HG03095 (cell line): ENCODE measurements around the gene HNRNPDL.
"Not testable (repeated sequence)": the region's sequence is repeated elsewhere in the genome, so short reads cannot be mapped to it uniquely, and the experiment has no call there.

Experiments used
- ATAC-seq: cut with Tn5 transposase; IDR thresholded peaks from one replicate; pipeline ENCODE4 v1.9.1; 2021; ENCODE audit warnings: moderate library complexity; ENCODE audit not compliant: unreplicated experiment

The HNRNPDL gene

DNA sequence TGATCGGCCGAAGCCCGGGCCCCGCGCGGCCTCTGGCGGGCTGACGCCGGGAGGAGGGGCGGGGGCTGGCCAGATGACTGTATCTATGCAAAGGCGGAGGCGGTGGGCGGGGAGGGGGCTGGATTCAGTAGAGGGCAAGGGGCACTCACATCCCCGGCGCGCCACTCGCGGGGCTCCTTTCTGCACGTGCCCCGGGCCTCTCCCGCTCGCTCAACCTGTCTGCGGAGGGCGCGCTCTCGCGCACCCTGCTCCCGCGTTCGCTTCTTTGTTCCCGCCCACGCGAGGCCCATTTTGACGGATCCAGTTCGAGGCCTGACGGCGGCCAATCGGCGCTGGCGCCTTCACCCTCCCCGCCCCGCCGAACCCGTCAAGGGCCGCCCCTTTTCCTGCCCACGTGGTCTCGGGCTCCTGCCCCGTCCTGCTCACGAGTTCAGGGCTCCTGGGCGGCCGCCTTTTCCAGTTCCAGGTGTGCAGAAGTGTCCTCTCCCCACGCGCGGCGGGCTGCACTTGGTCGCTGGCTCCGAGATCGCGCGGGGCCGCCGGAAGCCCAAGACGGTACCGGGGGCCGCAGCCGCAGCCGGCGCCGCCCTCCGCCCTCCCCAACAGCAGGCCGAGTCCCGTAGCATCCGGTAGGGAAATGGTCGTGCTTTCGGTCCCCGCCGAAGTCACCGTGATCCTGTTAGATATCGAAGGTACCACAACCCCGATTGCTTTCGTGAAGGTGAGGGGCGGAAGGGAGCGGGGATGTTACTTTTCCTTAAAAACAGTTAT is at the start of gene HNRNPDL, which contains the start of gene ENOPH1:
Gene HNRNPDL, minus strand, starts transcription at position 270 of the 771 bp plus-strand sequence. CDS start 772 bp downstream, outside the sequence.
Gene ENOPH1, plus strand, starts transcription at position 398 of the 771 bp plus-strand sequence. Its CDS starts 240 bp downstream, at position 638.
- ATAC-seq, result peak; percentile 77

GRCh38 chr4:82479562-82479961 is 49.3 kb upstream of the HNRNPDL start:
- ATAC-seq, result no peak

GRCh38 chr4:82477469-82477868 is 47.2 kb upstream of the HNRNPDL start:
- ATAC-seq, result not testable (repeated sequence)

- ATAC-seq, result not testable (repeated sequence)
Measured at GRCh38 chr4:82475931-82476330, 45.7 kb upstream of the HNRNPDL start.

DNA sequence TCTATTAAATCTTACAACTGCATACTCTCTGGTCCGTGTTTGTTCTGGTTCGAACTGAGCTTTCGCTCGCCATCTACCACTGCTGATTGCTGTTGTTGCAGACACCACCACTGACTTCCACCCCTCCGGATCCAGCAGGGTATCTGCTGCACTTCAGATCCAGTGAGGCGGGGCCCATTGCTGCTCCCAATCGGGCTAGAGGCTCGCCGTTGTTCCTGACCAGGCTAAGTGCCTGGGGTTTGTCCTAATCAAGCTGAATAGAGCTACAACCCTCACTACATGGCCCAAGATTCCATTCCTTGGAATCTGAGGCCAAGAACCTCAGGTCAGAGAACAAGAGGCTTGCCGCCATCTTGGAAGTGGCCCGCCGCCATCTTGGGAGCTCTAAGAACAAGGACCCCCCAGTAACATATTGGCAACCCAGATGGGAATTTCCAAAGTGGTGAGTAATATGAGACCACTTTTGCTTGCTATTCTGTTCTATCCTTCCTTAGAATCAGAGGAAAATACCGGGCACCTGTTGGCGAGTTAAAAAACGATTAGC is 43.4 kb upstream of the HNRNPDL start:
- ATAC-seq, result no peak

DNA sequence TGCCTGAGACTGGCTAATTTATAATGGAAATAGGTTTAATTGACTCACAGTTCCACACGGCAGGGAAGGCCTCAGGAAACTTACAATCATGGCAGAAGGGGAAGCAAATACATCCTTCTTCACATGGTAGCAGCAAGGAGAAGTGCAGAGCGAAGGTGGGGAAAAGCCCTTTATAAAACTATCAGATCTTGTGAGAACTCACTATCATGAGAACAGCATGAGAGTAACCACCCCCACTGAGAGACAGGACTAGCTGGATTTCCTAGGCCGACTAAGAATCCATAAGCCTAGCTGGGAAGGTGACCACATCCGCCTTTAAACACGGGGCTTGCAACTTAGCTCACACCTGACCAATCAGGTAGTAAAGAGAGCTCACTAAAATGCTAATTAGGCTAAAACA is 42.8 kb upstream of the HNRNPDL start:
- not testable (repeated sequence) for ATAC-seq

DNA sequence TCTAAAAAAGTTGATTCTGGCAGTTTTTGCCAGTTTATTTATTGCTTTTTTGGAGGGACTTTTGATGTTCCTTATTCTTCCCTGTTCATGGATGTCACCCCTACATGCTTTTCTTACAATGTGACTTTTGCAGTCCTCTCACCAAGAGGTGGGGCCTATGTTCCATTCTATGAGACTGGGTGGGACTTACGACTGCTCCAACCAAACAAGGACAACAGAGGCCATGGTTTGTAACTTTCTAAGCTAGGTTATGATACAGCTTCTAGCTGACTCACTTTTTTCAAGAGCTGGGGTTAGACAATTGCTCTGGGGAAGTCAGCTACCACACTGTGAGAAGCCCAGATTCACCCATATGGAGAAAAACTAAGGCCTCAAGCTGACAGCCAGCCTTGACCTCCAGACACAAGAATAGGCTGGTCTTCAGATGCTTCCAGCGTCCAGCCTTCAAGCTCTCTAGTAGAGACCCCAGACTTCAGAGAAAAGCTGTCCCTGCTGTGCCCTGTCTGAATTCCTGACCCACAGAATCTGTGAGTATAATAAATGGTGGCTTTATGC is 39.6 kb upstream of the HNRNPDL start:
- ATAC-seq, result no peak

GRCh38 chr4:82467471-82467870 is 37.2 kb upstream of the HNRNPDL start:
- no peak for ATAC-seq

DNA sequence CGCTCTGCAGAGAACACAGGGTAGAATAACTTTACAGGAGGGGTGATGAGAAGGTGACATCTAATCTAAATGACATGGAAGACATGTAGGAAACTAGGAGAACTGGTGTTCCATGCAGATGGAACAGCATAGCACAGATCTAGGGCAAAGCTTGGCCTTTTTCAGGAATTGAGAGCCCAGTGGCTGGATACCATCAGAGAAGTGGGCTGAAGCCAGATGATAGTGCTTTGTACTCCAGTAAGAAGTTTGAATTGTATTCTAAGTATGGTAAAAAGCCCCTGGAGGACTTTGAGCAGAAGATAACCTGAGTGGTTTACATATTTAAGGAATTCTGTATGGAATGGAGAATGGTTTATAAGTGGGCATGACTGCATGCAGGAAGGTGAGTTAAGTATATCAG is 33.0 kb upstream of the HNRNPDL start:
- no peak for ATAC-seq

DNA sequence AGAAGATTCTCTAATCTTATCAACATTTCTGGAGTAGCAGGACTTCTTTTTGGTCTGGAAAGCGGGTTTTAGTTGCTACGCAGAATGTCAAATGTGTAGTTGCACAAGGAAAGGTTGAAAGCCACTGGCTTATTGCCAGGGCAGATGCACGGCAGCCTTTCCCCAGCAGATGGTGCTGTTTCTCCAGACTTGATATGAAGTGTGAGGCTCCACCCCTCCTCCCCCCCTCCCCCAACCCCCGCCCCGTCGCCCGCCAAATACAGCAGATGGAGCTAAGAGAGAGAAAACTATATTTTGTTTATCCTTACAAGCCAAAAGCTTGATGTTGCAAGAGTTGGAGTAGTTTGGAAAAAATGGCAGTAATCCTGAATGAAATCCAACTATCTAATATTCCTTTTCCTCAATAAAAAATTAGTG is 32.2 kb upstream of the HNRNPDL start:
- ATAC-seq, result peak; percentile 75

- no peak for ATAC-seq
Measured at GRCh38 chr4:82461710-82462109, 31.4 kb upstream of the HNRNPDL start.

DNA sequence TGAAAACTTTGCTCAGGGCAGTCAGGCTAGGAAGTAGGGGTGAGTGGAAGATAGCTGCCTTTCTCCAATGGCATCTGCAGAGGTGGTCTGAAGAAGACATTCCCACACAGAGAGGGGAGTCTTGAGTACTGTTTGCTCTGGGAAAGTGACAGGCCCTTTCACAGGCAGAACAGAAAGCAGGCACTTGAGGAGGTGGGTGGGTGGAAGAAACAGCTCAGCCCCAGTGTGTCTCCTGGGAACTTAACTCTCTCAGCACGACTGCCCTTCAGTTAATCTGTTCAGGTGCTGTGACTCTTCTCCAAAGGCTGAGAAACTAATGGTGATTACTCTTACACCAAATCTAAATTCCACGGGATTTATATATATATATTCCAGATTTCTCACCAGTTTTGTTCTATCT is 28.5 kb upstream of the HNRNPDL start:
- ATAC-seq, result no peak

DNA sequence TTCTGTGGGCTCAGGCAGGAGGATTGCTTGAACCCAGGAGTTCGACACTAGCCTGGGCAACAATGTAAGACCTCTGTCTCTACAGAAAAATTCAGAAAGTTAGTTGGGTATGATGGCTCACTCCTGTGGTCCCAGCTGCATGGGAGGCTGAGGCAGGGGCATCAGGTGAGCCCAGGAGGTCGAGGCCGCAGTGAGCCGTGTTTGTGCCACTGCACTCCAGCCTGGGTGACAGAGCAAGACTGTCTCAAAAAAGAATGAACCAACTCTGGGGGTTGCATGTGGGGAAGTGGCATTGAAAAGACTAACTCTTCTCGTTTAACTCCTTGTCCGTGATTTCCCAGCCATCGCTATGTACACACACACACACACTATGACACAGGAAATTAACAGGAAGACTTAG is 27.0 kb upstream of the HNRNPDL start:
- ATAC-seq, result no peak

DNA sequence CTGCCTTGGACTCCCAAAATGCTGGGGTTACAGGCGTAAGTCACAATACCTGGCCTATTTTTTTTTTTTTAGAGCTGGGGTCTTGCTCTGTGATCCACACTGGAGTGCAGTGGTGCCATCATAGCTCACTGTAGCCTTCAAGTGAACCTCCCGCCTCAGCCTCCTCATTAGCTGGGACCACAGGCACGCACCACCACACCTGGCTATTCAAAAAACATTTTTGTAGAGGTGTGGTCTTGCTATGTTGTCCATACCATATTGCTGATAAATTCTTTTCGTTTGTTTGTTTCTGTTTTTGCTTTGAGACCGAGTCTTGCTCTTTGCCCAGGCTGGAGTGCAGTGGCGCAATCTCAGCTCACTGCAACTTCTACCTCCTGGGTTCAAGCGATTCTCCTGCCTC is 21.8 kb upstream of the HNRNPDL start:
- ATAC-seq, result no peak

DNA sequence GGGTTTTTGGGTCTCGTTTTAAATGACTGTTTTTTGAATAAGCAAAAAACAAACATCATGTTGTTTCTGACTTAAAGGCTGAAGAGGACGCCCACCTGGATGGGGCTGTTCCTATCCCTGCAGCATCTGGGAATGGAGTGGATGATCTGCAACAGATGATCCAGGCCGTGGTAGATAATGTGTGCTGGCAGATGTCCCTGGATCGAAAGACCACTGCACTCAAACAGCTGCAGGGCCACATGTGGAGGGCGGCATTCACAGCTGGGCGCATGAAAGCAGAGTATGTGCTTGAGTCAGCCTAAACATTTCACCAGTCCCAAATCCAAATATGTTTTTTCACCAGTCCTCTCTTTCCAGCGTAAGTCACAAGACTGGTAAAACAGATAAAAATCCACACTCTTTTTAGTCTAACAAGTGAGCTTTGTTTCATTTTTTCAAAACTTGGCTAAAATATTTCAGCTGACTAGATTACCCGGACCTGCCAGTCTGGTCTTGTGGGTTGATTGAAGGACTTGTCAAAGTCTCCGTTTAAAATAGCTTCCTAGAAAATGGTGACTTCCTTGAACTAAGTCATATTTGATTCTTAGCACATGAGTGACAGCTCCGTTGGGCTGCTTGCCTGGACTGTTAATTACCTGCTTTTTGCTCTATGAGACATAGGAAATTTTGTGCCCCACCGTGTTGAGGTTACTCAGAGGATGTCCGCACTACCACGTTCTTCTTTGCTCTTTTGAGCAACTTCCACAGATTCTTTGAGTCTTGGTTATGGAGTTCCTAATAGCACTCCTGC is 20.9 kb upstream of the HNRNPDL start:
- no peak for ATAC-seq

DNA sequence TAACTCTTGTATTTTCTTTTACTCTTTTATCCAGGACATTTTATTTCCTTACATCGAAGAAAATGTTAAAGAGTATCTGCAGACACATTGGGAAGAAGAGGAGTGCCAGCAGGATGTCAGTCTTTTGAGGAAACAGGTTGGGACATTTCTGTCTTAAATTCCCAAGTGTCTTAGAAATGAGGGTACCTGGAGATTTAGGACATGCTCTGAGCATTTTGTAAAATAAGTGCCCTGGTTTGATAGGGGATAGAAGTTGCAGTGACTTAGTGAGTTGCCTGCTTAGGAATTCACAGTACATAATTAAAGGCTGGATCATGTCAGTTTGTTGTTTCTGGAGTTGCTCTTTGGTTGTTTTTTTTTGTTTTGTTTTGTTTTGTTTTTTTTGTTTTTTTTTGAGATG is 17.6 kb upstream of the HNRNPDL start:
- ATAC-seq, result no peak

- ATAC-seq, result no peak
Measured at GRCh38 chr4:82439088-82439487, 8.8 kb upstream of the HNRNPDL start.

GRCh38 chr4:82437285-82438005 is 7.2 kb upstream of the HNRNPDL start:
- ATAC-seq, result no peak

DNA sequence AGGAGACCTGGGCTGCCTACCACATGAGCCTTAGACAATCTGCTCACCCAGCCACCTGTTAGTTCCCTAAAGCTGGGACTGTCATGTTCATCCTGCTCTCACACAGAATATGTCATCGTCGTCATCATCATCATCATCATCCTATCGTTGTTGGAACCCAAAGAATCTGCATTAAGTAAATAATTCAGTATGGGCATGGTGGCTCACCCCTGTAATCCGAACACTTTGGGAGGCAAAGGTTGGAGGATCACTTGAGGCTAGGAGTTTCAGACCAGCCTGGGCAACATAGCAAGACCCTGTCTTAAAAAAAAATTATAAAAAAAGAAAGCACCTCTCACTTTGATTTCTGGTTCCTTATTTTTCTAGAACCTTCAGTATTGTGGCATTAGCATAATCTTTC is 6.5 kb upstream of the HNRNPDL start:
- ATAC-seq, result no peak

GRCh38 chr4:82436130-82436529 is 5.9 kb upstream of the HNRNPDL start:
- no peak for ATAC-seq

DNA sequence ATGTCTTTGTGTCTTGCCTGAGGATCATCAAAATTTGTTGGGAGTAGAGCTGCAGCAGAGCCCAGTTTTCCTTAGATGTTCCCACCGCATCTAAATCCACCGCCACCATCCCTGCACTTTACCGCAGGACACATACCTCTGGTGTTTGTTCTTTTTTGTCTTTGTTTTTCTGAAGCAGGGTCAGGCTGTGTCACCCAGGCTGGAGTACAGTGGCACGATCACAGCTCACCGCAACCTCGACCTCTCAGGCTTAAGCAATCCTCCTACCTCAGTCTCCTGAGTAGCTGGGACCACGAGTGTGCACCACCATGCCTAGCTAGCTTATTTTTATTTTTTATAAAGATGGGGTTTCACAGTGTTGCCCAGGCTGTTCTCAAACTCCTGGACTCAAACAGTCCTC is 4.7 kb upstream of the HNRNPDL start:
- no peak for ATAC-seq
